ENCODE data around the gene CSTB. TPM values are rescaled to one million over a fixed set of nuclear protein-coding genes. Genes with fewer than 3 reads are reported as not detected.

The CSTB gene
- total RNA-seq, 1 donor from 2014 or later = 7.1 TPM

- H3K9me3 Mint-ChIP-seq = peaks cover 6% of the 10 kb centered on the region
- TF ChIP-seq EZH2 (IDR thresholded peaks at IDR 0.05) = no peak
- TF ChIP-seq EZH2phosphoT487 (IDR thresholded peaks at IDR 0.05) = no peak
- TF ChIP-seq, protein P1, sequence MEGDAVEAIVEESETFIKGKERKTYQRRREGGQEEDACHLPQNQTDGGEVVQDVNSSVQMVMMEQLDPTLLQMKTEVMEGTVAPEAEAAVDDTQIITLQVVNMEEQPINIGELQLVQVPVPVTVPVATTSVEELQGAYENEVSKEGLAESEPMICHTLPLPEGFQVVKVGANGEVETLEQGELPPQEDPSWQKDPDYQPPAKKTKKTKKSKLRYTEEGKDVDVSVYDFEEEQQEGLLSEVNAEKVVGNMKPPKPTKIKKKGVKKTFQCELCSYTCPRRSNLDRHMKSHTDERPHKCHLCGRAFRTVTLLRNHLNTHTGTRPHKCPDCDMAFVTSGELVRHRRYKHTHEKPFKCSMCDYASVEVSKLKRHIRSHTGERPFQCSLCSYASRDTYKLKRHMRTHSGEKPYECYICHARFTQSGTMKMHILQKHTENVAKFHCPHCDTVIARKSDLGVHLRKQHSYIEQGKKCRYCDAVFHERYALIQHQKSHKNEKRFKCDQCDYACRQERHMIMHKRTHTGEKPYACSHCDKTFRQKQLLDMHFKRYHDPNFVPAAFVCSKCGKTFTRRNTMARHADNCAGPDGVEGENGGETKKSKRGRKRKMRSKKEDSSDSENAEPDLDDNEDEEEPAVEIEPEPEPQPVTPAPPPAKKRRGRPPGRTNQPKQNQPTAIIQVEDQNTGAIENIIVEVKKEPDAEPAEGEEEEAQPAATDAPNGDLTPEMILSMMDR (IDR thresholded peaks at IDR 0.05) = no peak
- H3K27ac Mint-ChIP-seq = no peak overlapping the region
- no peaks in the 10 kb centered on the region for H3K36me3 Mint-ChIP-seq
- Histone ChIP-seq H3K4me1 (peaks cover 18% of the 10 kb centered on the region), H3K79me2 (ENCODE audit: low read depth) (no peaks in the 10 kb centered on the region), H3K4me2 (peak overlapping the region; percentile 57), H2AFZ (replicated peaks) (no peak overlapping the region), H3K4me3 (no peak overlapping the region), H3F3A (ENCODE audit: low read depth) (peaks cover 9% of the 10 kb centered on the region), H4K20me1 (ENCODE audit: low read depth) (no peaks in the 10 kb centered on the region), H3K27me3 (no peaks in the 10 kb centered on the region), H3K9me3 (ENCODE audit: low read depth) (no peaks in the 10 kb centered on the region), H3K36me3 (no peaks in the 10 kb centered on the region), H3K27ac (no peak overlapping the region), H3K9ac (no peak overlapping the region)
- peaks cover 16% of the 10 kb centered on the region for H3K4me1 Mint-ChIP-seq
- H3K4me3 Mint-ChIP-seq = peak overlapping the region; percentile 33
- DNase-seq (ENCODE audit: low spot score) = peak; percentile 55
- H3K27me3 Mint-ChIP-seq (ENCODE audit: insufficient read depth, low read depth) = peaks cover 8% of the 10 kb centered on the region
Measured at GRCh38 chr21:43815107-43815613, 39.1 kb upstream of the CSTB start.

DNA sequence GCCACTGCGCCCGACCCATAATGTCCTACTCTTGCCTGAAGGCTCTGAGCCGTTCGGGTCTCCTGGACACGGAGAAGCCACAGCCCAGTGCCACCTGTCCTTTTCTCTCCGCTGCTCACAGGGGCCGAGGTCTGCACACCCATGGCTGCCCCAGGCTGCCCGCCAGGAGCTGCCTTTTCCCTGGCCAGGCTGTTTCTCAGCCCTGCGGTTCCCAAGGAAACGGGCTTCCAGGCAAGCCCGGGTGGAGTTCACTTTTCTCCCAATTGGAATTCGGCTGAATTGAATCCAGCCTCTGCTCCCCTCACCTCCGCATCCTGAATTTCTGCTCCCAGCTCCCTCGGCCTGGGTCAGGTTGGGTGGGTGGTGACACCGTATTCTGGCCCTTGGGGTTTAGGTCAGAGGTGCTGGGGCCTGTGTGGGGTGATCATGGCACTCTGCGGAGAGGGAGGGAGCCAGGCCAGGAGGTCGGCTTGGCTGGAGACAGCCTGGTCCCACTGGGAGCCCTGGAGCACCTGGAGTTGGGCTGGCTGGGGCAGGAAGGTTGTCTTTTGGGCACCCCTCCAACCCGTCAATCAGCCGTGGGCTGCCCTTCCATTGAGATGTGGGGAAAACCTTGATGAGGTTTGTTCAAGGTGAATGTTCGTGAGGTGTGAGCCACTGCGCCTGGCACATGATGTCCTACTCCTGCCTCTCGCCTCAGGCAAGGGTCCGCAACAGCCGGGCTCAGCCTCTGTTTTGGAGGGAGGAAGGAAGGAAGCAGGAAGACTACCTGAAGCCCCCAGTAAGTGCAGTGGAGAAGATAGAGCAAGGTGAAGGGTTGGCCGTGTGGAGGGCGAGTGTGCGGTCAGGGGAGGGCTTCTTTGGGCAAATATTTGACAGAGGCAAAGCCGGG is 38.4 kb upstream of the CSTB start:
- peaks cover 18% of the 10 kb centered on the region for H3K4me1 ChIP-seq
- H3F3A ChIP-seq (ENCODE audit: low read depth) = peaks cover 9% of the 10 kb centered on the region
- H3K27me3 ChIP-seq = no peaks in the 10 kb centered on the region
- H3K9me3 ChIP-seq (ENCODE audit: low read depth) = no peaks in the 10 kb centered on the region
- H3K36me3 Mint-ChIP-seq = no peaks in the 10 kb centered on the region
- H3K9me3 Mint-ChIP-seq = peaks cover 6% of the 10 kb centered on the region
- H3K9ac ChIP-seq = no peak overlapping the region
- no peaks in the 10 kb centered on the region for H4K20me1 ChIP-seq (ENCODE audit: low read depth)
- H3K36me3 ChIP-seq = no peaks in the 10 kb centered on the region
- peak overlapping the region; percentile 13 for H3K27ac ChIP-seq
- peak; percentile 66 for DNase-seq (ENCODE audit: low spot score)
- H3K4me3 Mint-ChIP-seq = peak overlapping the region; percentile 33
- no peak overlapping the region for H3K4me3 ChIP-seq
- H3K27me3 Mint-ChIP-seq (ENCODE audit: insufficient read depth, low read depth) = peaks cover 9% of the 10 kb centered on the region
- peaks cover 16% of the 10 kb centered on the region for H3K4me1 Mint-ChIP-seq
- H3K27ac Mint-ChIP-seq = no peak overlapping the region
- H3K4me2 ChIP-seq = no peak overlapping the region
- TF ChIP-seq EZH2phosphoT487 (IDR thresholded peaks at IDR 0.05) (no peak), EZH2 (IDR thresholded peaks at IDR 0.05) (no peak)
- TF ChIP-seq, protein P1 (IDR thresholded peaks at IDR 0.05) = no peak
- no peaks in the 10 kb centered on the region for H3K79me2 ChIP-seq (ENCODE audit: low read depth)
- H2AFZ ChIP-seq (replicated peaks) = no peak overlapping the region

GRCh38 chr21:43813656-43813980 is 37.5 kb upstream of the CSTB start:
- Mint-ChIP-seq H3K27ac (no peak overlapping the region), H3K9me3 (peaks cover under 1% of the 10 kb centered on the region), H3K4me1 (peaks cover 10% of the 10 kb centered on the region), H3K4me3 (no peak overlapping the region), H3K27me3 (ENCODE audit: insufficient read depth, low read depth) (peaks cover 16% of the 10 kb centered on the region), H3K36me3 (no peaks in the 10 kb centered on the region)
- Histone ChIP-seq H3K79me2 (ENCODE audit: low read depth) (no peaks in the 10 kb centered on the region), H3K36me3 (no peaks in the 10 kb centered on the region), H3K9ac (no peak overlapping the region), H3K4me3 (no peak overlapping the region), H3K4me2 (no peak overlapping the region), H3K27ac (no peak overlapping the region), H3F3A (ENCODE audit: low read depth) (peaks cover 9% of the 10 kb centered on the region), H2AFZ (replicated peaks) (no peak overlapping the region), H3K27me3 (no peaks in the 10 kb centered on the region), H4K20me1 (ENCODE audit: low read depth) (no peaks in the 10 kb centered on the region), H3K9me3 (ENCODE audit: low read depth) (no peaks in the 10 kb centered on the region), H3K4me1 (peaks cover 18% of the 10 kb centered on the region)
- DNase-seq (ENCODE audit: low spot score) = no peak
- no peak for TF ChIP-seq EZH2phosphoT487 (IDR thresholded peaks at IDR 0.05)
- TF ChIP-seq EZH2 (IDR thresholded peaks at IDR 0.05) = no peak
- TF ChIP-seq, protein P1 (IDR thresholded peaks at IDR 0.05) = no peak
